WTC11 (cell line): ENCODE results near the gene PRR14L. TPM values are rescaled to one million over a fixed set of nuclear protein-coding genes. Genes with fewer than 3 reads are reported as not detected.

Experiments
- ATAC-seq: fragments of 200-7000 bp; cut with Tn5 transposase; 2 replicates; pipeline ENCODE4 v1.10.0; 2021; ENCODE audit warnings: mild to moderate bottlenecking, moderate library complexity
- CTCF ChIA-PET: fragments of 300-600 bp; sonication (Branson Sonifier 250); formaldehyde crosslinking; loops from one replicate; lab custom pipeline; 2021; ENCODE audit warnings: antibody characterized with exemption; lab: Charles Lee
- POLR2A ChIA-PET: fragments of 350-600 bp; sonication (Branson Sonifier 250); formaldehyde crosslinking; loops from one replicate; lab custom pipeline; 2021; ENCODE audit warnings: antibody characterized with exemption; lab: Charles Lee
- DNase-seq: peaks from one replicate; pipeline ENCODE4 v3.0.0; 2021; ENCODE audit warnings: low spot score
- H3K27ac Mint-ChIP-seq: 2 replicates; pipeline ENCODE4 v1.8.0; 2021; ENCODE audit warnings: mixed read lengths
- H3K27me3 Mint-ChIP-seq: 2 replicates; pipeline ENCODE4 v1.8.0; 2021; ENCODE audit warnings: low read depth, mild to moderate bottlenecking, moderate library complexity, mixed read lengths
- H3K36me3 Mint-ChIP-seq: 2 replicates; pipeline ENCODE4 v1.8.0; 2021; ENCODE audit warnings: mixed read lengths
- H3K4me1 Mint-ChIP-seq: 2 replicates; pipeline ENCODE4 v1.8.0; 2022; ENCODE audit warnings: mixed read lengths
- H3K4me3 Mint-ChIP-seq: 2 replicates; pipeline ENCODE4 v1.8.0; 2021; ENCODE audit warnings: mild to moderate bottlenecking, moderate library complexity, mixed read lengths
- H3K9me3 Mint-ChIP-seq: 2 replicates; pipeline ENCODE4 v1.8.0; 2021; ENCODE audit warnings: mixed read lengths
- IRF2 ChIP-seq: sonication (generic); formaldehyde crosslinking; IDR thresholded peaks from 2 replicates; pipeline ENCODE4 v1.8.0; 2022; ENCODE audit warnings: low read depth, missing genetic modification reagents, borderline replicate concordance
- JUN ChIP-seq: sonication (generic); formaldehyde crosslinking; IDR thresholded peaks from 2 replicates; pipeline ENCODE4 v1.8.0; 2023; ENCODE audit warnings: mild to moderate bottlenecking, missing genetic modification reagents
- KAT7 ChIP-seq: sonication (generic); formaldehyde crosslinking; IDR thresholded peaks from 2 replicates; pipeline ENCODE4 v1.8.1; 2023; ENCODE audit warnings: missing genetic modification reagents, mild to moderate bottlenecking, borderline replicate concordance
- NR3C1 ChIP-seq: sonication (generic); formaldehyde crosslinking; conservative IDR thresholded peaks from 2 replicates; pipeline ENCODE4 v1.8.1; 2023; ENCODE audit warnings: low read depth, mild to moderate bottlenecking, missing genetic modification reagents
- PRRX2 ChIP-seq: fragments of 250-450 bp; sonication (Bioruptor Pico); IDR thresholded peaks from 2 replicates; pipeline ENCODE4 v1.8.0; 2021; ENCODE audit warnings: mild to moderate bottlenecking
- ZNF423 ChIP-seq: fragments of 250-450 bp; sonication (Bioruptor Pico); IDR thresholded peaks from 2 replicates; pipeline ENCODE4 v2.1.2; 2022; ENCODE audit warnings: mild to moderate bottlenecking, moderate library complexity
- total RNA-seq: library from RNA; stranded (reverse); gene quantifications from 3 replicates; pipeline ENCODE4 v1.2.3, GENCODE V29; 2021
- TF ChIP-seq, protein P1 (sequence below): sonication (generic); formaldehyde crosslinking; IDR thresholded peaks from 2 replicates; pipeline ENCODE4 v1.8.1; 2022; ENCODE audit warnings: low read depth, missing genetic modification reagents, borderline replicate concordance
- TF ChIP-seq, protein P2 (sequence below): sonication (generic); formaldehyde crosslinking; IDR thresholded peaks from 2 replicates; pipeline ENCODE4 v1.8.1; 2022; ENCODE audit warnings: mild to moderate bottlenecking, missing genetic modification reagents, moderate library complexity, borderline replicate concordance
- TF ChIP-seq, protein P3 (sequence below): sonication (generic); formaldehyde crosslinking; conservative IDR thresholded peaks from 2 replicates; pipeline ENCODE4 v1.8.1; 2023; ENCODE audit warnings: mild to moderate bottlenecking, low read depth, missing genetic modification reagents, moderate library complexity
- TF ChIP-seq, protein P4 (sequence below): sonication (generic); formaldehyde crosslinking; IDR thresholded peaks from 2 replicates; pipeline ENCODE4 v1.8.1; 2023; ENCODE audit warnings: mild to moderate bottlenecking, missing genetic modification reagents
- TF ChIP-seq, protein P5 (sequence below): sonication (generic); formaldehyde crosslinking; IDR thresholded peaks from 2 replicates; pipeline ENCODE4 v1.8.0; 2023; ENCODE audit warnings: mild to moderate bottlenecking, missing genetic modification reagents
- TF ChIP-seq, protein P6 (sequence below): sonication (generic); formaldehyde crosslinking; IDR thresholded peaks from 2 replicates; pipeline ENCODE4 v1.8.0; 2022; ENCODE audit warnings: mild to moderate bottlenecking, missing genetic modification reagents

PRR14L gene
- total RNA-seq, 1 experiment from 2014 or later, result 90.1 TPM

DNA sequence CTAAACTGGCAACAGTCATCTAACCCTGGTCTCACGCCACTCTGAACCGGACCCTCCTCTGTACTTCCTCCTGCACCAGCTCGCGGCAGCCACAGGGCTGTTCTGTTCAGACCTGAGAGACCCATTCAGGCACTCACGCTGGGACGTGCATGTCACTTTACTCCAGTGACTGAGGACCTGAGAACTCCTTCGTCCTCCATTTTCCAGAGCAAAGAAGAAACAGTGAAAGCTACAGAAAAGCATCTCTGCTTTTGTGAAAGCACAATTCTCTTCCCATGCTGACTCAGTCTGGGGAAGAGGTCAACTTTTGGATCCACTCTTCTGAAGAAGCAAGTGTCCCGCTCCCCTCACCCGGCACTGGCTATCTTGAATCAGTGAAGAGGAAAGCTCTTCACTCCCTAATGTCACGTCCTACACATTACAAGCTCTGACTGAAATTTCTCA lies 112.5 kb downstream of the PRR14L start (continued):
- TF ChIP-seq, protein P1, sequence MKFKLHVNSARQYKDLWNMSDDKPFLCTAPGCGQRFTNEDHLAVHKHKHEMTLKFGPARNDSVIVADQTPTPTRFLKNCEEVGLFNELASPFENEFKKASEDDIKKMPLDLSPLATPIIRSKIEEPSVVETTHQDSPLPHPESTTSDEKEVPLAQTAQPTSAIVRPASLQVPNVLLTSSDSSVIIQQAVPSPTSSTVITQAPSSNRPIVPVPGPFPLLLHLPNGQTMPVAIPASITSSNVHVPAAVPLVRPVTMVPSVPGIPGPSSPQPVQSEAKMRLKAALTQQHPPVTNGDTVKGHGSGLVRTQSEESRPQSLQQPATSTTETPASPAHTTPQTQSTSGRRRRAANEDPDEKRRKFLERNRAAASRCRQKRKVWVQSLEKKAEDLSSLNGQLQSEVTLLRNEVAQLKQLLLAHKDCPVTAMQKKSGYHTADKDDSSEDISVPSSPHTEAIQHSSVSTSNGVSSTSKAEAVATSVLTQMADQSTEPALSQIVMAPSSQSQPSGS (CRISPR knock-in tag), result no peak
- TF ChIP-seq NR3C1 (no peak), PRRX2 (CRISPR knock-in tag) (no peak), KAT7 (CRISPR knock-in tag) (no peak), IRF2 (no peak), JUN (CRISPR knock-in tag) (no peak), ZNF423 (no peak)
- TF ChIP-seq, protein P2, sequence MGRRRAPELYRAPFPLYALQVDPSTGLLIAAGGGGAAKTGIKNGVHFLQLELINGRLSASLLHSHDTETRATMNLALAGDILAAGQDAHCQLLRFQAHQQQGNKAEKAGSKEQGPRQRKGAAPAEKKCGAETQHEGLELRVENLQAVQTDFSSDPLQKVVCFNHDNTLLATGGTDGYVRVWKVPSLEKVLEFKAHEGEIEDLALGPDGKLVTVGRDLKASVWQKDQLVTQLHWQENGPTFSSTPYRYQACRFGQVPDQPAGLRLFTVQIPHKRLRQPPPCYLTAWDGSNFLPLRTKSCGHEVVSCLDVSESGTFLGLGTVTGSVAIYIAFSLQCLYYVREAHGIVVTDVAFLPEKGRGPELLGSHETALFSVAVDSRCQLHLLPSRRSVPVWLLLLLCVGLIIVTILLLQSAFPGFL (CRISPR knock-in tag), result no peak
- TF ChIP-seq, protein P3, sequence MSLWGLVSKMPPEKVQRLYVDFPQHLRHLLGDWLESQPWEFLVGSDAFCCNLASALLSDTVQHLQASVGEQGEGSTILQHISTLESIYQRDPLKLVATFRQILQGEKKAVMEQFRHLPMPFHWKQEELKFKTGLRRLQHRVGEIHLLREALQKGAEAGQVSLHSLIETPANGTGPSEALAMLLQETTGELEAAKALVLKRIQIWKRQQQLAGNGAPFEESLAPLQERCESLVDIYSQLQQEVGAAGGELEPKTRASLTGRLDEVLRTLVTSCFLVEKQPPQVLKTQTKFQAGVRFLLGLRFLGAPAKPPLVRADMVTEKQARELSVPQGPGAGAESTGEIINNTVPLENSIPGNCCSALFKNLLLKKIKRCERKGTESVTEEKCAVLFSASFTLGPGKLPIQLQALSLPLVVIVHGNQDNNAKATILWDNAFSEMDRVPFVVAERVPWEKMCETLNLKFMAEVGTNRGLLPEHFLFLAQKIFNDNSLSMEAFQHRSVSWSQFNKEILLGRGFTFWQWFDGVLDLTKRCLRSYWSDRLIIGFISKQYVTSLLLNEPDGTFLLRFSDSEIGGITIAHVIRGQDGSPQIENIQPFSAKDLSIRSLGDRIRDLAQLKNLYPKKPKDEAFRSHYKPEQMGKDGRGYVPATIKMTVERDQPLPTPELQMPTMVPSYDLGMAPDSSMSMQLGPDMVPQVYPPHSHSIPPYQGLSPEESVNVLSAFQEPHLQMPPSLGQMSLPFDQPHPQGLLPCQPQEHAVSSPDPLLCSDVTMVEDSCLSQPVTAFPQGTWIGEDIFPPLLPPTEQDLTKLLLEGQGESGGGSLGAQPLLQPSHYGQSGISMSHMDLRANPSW (CRISPR knock-in tag), result no peak
- TF ChIP-seq, protein P4, sequence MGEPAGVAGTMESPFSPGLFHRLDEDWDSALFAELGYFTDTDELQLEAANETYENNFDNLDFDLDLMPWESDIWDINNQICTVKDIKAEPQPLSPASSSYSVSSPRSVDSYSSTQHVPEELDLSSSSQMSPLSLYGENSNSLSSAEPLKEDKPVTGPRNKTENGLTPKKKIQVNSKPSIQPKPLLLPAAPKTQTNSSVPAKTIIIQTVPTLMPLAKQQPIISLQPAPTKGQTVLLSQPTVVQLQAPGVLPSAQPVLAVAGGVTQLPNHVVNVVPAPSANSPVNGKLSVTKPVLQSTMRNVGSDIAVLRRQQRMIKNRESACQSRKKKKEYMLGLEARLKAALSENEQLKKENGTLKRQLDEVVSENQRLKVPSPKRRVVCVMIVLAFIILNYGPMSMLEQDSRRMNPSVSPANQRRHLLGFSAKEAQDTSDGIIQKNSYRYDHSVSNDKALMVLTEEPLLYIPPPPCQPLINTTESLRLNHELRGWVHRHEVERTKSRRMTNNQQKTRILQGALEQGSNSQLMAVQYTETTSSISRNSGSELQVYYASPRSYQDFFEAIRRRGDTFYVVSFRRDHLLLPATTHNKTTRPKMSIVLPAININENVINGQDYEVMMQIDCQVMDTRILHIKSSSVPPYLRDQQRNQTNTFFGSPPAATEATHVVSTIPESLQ, result no peak
- TF ChIP-seq, protein P5, sequence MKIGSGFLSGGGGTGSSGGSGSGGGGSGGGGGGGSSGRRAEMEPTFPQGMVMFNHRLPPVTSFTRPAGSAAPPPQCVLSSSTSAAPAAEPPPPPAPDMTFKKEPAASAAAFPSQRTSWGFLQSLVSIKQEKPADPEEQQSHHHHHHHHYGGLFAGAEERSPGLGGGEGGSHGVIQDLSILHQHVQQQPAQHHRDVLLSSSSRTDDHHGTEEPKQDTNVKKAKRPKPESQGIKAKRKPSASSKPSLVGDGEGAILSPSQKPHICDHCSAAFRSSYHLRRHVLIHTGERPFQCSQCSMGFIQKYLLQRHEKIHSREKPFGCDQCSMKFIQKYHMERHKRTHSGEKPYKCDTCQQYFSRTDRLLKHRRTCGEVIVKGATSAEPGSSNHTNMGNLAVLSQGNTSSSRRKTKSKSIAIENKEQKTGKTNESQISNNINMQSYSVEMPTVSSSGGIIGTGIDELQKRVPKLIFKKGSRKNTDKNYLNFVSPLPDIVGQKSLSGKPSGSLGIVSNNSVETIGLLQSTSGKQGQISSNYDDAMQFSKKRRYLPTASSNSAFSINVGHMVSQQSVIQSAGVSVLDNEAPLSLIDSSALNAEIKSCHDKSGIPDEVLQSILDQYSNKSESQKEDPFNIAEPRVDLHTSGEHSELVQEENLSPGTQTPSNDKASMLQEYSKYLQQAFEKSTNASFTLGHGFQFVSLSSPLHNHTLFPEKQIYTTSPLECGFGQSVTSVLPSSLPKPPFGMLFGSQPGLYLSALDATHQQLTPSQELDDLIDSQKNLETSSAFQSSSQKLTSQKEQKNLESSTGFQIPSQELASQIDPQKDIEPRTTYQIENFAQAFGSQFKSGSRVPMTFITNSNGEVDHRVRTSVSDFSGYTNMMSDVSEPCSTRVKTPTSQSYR (CRISPR knock-in tag), result no peak

DNA sequence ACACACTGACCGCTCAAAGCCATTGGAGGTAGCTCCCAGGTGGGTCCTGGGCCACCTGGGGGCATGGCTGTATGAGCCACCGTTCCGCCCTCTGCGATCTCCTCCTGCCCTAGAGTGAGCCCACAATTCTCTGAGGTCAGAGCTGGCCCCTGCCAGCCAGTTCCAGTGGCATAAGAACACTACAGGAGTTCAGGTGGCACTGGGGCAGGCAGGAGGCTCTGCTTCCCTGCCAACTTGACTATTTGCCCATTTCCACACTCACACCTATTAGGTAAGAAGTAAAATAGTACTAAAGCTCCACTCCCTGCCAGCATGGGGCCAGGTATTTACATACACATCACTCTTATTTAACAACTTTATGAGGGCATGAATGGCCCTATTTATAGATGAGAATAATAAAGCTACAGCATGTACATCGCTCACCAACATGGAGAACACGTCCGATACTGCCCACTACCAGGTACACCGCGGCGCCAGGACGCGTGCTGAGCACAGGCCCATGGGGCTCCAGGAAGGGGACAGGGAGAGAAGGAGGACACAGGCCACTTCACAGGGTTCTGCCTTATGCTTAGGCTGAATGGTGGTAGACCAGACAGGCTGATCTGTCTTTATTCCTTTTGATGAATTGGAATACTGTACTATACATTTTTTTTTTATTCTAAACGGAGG lies 114.2 kb downstream of the PRR14L start:
- peak overlapping the region; percentile 72; the same call in 1 of the 2 replicates for H3K27ac Mint-ChIP-seq
- ATAC-seq (no peak), DNase-seq (no peak)
- POLR2A ChIA-PET, result interaction anchor here (0.6 kb wide), 1 partner anchor 12 kb away, joined by 4 read pairs; no protein-coding TSS in a partner anchor
- no peak overlapping the region for H3K4me3 Mint-ChIP-seq
- TF ChIP-seq, protein P6, sequence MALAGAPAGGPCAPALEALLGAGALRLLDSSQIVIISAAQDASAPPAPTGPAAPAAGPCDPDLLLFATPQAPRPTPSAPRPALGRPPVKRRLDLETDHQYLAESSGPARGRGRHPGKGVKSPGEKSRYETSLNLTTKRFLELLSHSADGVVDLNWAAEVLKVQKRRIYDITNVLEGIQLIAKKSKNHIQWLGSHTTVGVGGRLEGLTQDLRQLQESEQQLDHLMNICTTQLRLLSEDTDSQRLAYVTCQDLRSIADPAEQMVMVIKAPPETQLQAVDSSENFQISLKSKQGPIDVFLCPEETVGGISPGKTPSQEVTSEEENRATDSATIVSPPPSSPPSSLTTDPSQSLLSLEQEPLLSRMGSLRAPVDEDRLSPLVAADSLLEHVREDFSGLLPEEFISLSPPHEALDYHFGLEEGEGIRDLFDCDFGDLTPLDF, result no peak
- H3K9me3 Mint-ChIP-seq, result no peaks in the 10 kb centered on the region
- peaks cover 2% of the 10 kb centered on the region; the same call in 1 of the 2 replicates for H3K36me3 Mint-ChIP-seq
- no peaks in the 10 kb centered on the region for H3K27me3 Mint-ChIP-seq
- H3K4me1 Mint-ChIP-seq, result peaks cover 15% of the 10 kb centered on the region
- CTCF ChIA-PET, result interaction anchor here (0.5 to 1.4 kb wide), 2 partner anchors 30 to 273 kb away, joined by 4 read pairs; no protein-coding TSS in a partner anchor
